Measurements from ENCODE around the gene SLCO3A1.

DNA sequence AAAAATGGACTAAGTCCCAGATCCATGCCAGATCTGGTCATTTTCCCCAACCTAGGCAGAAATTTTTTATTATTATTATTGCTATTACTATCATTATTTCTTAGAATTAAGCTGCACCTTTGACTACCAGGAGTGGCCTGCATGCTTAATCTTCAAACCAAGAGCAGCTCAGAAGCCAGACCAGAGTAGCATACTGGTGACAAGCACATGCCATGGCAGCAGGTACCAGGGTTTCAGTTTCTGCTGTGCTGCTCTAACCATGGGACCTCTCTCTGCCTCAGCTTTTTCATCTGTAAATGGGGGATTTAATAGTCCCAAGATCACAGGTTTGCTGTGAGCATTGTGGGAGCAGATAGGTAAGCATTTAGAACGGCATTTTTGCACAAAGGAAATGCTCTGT is 262.3 kb downstream of the SLCO3A1 start:
- TF ChIP-seq EP300 (IDR thresholded peaks at IDR 0.05; ENCODE audit: low read depth) (no peak), CTCF (IDR thresholded peaks at IDR 0.05) (no peak), POLR2A (IDR thresholded peaks at IDR 0.05) (no peak)

Data from transverse colon (tissue), 3 donors.